SK-N-SH treated with all-trans-retinoic acid at 6 μM for 48 hours (cell line): ENCODE results near the gene PLCD3.

Source experiments
- ARNTL ChIP-seq: fragments of 450-650 bp; formaldehyde crosslinking; IDR thresholded peaks from 2 replicates; pipeline ENCODE4 v1.5.0; 2020; ENCODE audit warnings: low read depth, mild to moderate bottlenecking, moderate library complexity, borderline replicate concordance
- BACH2 ChIP-seq: fragments of 250-450 bp; sonication (Bioruptor Pico); IDR thresholded peaks from 2 replicates; pipeline ENCODE4 v1.9.0; 2021; ENCODE audit warnings: mild to moderate bottlenecking, borderline replicate concordance
- CREB5 ChIP-seq: fragments of 250-450 bp; sonication (Bioruptor Pico); IDR thresholded peaks from 2 replicates; pipeline ENCODE4 v1.5.1; 2020; ENCODE audit warnings: low read depth, mild to moderate bottlenecking, moderate library complexity
- GLIS3 ChIP-seq: fragments of 250-450 bp; sonication (Bioruptor Pico); IDR thresholded peaks from 2 replicates; pipeline ENCODE4 v1.5.0; 2020; ENCODE audit warnings: mild to moderate bottlenecking, moderate library complexity
- ISL1 ChIP-seq: fragments of 250-450 bp; sonication (Bioruptor Pico); IDR thresholded peaks from 2 replicates; pipeline ENCODE4 v2.1.2; 2022; ENCODE audit warnings: mild to moderate bottlenecking, moderate library complexity
- PATZ1 ChIP-seq: fragments of 250-450 bp; sonication (Bioruptor Pico); IDR thresholded peaks from 2 replicates; pipeline ENCODE4 v1.8.0; 2020; ENCODE audit warnings: mild to moderate bottlenecking, moderate library complexity, borderline replicate concordance
- RARB ChIP-seq: fragments of 250-450 bp; sonication (Bioruptor Pico); IDR thresholded peaks from 2 replicates; pipeline ENCODE4 v1.8.0; 2021; ENCODE audit warnings: mild to moderate bottlenecking, moderate library complexity
- SNAI2 ChIP-seq: fragments of 250-450 bp; sonication (Bioruptor Pico); IDR thresholded peaks from 2 replicates; pipeline ENCODE4 v1.5.0; 2020; ENCODE audit warnings: mild to moderate bottlenecking, moderate library complexity
- ZC3H10 ChIP-seq: fragments of 250-450 bp; sonication (Bioruptor Pico); IDR thresholded peaks from 2 replicates; pipeline ENCODE4 v1.5.1; 2021; ENCODE audit warnings: mild to moderate bottlenecking, moderate library complexity
- ZFP3 ChIP-seq: fragments of 250-450 bp; sonication (Bioruptor Pico); IDR thresholded peaks from 2 replicates; pipeline ENCODE4 v1.5.0; 2020; ENCODE audit warnings: mild to moderate bottlenecking, moderate library complexity
- ZFP30 ChIP-seq: fragments of 450-650 bp; formaldehyde crosslinking; IDR thresholded peaks from 2 replicates; pipeline ENCODE4 v1.5.0; 2022; ENCODE audit warnings: mild to moderate bottlenecking, moderate library complexity
- ZNF565 ChIP-seq: fragments of 450-650 bp; formaldehyde crosslinking; conservative IDR thresholded peaks from 2 replicates; pipeline ENCODE4 v1.5.0; 2020; ENCODE audit warnings: low read depth, mild to moderate bottlenecking, moderate library complexity
- ZNF8 ChIP-seq: fragments of 450-650 bp; formaldehyde crosslinking; IDR thresholded peaks from 2 replicates; pipeline ENCODE4 v1.5.0; 2020; ENCODE audit warnings: mild to moderate bottlenecking, moderate library complexity
- TF ChIP-seq, protein P1 (sequence below): fragments of 250-450 bp; sonication (Bioruptor Pico); IDR thresholded peaks from 2 replicates; pipeline ENCODE4 v1.8.0; 2021; ENCODE audit warnings: low read depth, mild to moderate bottlenecking, moderate library complexity, borderline replicate concordance

DNA sequence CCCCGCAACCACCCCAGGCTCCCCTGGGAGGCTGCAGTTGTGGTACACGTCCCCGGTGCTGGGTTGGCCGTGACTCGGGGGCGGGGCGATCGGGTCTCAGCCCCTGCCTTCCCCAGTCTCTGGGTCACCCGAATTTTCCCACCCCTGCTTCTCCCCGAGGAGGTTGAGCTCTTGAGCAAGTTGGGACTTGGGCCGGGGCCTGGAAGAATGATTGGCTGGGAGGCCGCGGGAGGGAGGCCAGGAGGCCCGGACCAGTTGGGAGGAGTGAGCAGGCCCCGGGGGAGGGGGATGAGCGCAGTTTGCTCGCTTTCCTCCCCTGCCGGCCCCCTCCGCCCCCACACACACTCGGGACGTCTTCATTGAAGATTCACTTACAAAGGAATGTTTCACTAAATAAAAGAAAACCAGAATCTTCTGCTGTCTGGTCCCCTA is 11.5 kb upstream of the PLCD3 start:
- TF ChIP-seq RARB (CRISPR knock-in tag) (no peak), SNAI2 (CRISPR knock-in tag) (no peak), GLIS3 (CRISPR knock-in tag) (no peak), ISL1 (CRISPR knock-in tag) (no peak), ZC3H10 (CRISPR knock-in tag) (no peak), ZFP30 (CRISPR knock-in tag) (no peak), PATZ1 (CRISPR knock-in tag) (no peak), ARNTL (CRISPR knock-in tag) (no peak), CREB5 (CRISPR knock-in tag) (no peak), ZFP3 (no peak), ZNF565 (CRISPR knock-in tag) (no peak), BACH2 (CRISPR knock-in tag) (no peak), ZNF8 (CRISPR knock-in tag) (no peak)
- TF ChIP-seq, protein P1, sequence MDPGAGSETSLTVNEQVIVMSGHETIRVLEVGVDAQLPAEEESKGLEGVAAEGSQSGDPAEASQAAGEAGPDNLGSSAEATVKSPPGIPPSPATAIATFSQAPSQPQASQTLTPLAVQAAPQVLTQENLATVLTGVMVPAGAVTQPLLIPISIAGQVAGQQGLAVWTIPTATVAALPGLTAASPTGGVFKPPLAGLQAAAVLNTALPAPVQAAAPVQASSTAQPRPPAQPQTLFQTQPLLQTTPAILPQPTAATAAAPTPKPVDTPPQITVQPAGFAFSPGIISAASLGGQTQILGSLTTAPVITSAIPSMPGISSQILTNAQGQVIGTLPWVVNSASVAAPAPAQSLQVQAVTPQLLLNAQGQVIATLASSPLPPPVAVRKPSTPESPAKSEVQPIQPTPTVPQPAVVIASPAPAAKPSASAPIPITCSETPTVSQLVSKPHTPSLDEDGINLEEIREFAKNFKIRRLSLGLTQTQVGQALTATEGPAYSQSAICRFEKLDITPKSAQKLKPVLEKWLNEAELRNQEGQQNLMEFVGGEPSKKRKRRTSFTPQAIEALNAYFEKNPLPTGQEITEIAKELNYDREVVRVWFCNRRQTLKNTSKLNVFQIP: no peak
